KG1 (cell line): ENCODE results near the gene BRIP1.

ENCODE experiments used
- DNase-seq: peaks from one replicate; lab custom pipeline; 2025; lab: John Stamatoyannopoulos, UW

BRIP1 gene

DNA sequence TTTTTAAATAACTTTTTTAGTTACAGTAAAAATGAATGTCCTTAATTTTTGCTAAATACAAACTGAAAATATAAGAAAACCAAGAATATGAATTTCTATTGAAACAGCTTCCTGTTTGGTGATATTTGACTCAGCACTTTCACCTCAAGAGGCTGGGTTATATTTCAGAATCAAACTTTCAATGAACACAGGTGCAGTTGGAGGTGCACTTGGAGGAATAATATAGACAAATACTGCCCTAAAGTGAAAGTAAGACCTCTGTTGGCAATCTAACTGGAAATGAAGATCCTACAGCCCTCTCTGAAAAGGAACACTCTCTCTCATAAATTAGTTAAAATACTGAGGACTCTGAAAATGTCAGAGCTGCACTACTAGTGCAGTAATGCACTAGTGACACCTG lies 106.2 kb downstream of the BRIP1 start:
- DNase-seq = no peak

DNA sequence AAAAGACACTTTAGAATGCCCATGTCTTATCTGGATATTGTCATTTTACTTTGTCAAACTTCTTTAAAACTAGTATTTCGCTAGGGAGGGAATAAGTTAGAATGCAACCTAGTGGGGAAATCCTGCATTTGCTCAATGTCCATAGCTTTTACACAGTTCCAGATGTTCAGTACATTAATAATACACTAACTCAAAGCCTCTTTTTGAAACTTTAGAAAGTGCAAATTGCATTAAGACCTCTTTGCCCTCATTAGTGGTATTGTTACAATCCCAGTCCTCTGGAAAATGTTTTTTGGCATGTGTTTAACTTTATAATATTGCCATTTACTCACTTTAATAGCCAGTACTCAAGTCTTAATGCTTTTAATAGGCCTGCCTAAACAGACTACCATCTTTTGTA lies 106.8 kb downstream of the BRIP1 start:
- no peak for DNase-seq

DNA sequence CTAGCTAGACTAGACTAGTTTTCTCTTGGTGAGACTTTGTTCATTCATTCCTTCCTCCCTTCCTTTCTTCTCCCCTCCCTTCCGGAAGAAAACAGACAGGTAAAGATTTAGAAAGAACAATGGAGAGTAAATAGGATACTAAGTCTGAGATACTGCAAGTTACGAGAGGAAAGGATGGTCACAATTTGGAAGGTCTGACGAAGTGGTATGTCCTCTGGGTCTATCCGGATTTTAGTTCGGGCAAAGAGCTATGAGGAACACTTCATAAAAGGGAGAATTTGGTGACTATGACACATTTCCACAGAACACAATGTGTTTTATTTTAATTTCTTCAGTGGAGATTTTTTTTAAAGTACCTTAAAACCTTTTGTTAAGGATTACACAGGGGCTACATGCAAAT lies 107.7 kb downstream of the BRIP1 start:
- no peak for DNase-seq

DNA sequence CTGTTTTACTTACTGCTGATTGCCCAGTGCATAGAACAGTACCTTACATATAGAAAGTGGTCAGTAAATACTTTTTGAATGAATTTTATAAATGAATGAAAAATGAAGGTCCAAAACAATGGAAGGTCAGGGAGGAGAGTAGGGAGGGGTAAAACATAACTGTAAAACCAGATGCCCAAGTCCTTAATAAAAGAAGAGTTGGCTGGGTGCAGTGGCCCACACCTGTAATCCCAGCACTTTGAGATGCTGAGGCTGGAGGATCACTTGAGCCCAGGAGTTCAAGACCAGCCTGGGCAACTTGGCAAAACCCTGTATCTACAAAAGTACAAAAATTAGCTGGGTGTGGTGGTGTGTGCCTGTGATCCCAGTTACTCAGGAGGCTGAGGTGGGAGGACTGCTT lies 108.2 kb downstream of the BRIP1 start:
- no peak for DNase-seq

- DNase-seq = no peak
Observed at GRCh38 chr17:61754124-61754523, 109.2 kb downstream of the BRIP1 start.

GRCh38 chr17:61753696-61754095 lies 109.6 kb downstream of the BRIP1 start:
- DNase-seq = no peak

GRCh38 chr17:61750656-61751055 lies 112.7 kb downstream of the BRIP1 start:
- no peak for DNase-seq

DNA sequence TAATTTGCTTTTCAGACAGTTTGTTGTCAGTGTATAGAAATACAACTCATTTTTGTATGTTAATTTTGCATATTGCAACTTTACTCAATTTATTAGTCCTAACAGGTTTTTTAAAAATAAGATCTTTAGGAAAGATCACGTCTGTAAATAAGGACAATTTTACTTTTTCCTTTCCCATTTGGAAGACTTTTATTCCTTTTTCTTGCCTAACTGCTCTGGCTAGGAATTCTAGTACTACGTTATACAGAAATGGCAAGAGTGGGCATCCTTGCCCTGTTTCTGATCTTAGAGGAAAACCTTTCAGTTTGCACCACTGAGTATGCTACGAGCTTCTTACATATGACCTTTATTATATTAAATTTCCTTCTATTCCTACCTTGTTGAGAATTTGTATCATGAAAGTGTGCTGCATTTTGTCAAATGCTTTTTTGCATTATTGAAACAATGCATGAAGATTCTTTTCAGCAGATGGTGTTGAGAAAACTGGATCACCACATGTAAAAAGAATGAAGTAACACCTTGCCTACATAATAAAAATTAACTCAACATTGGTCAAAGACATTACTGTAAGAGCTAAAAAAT lies 113.4 kb downstream of the BRIP1 start:
- DNase-seq = no peak

GRCh38 chr17:61746248-61746985 lies 116.9 kb downstream of the BRIP1 start:
- no peak for DNase-seq

- no peak for DNase-seq
Observed at GRCh38 chr17:61744804-61745203, 118.5 kb downstream of the BRIP1 start.

DNA sequence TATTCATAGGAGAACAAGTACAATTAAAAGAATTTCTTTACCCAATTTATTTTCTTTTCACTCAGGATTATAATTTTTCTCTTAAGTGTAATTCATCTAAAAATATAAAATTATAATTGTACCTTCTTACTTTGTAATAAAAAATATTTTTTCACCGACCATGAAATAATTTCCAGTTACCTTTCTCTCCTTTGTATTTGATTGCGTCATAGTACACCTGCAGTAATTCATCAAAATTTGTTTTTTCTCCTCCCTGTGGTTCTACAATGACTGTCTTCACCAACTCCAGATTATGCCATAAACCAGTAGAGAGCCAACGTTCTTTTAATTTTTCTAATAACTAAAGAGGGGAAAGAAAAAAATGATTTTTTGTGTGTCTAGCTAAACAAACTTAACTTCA lies 119.1 kb downstream of the BRIP1 start:
- DNase-seq = no peak

DNA sequence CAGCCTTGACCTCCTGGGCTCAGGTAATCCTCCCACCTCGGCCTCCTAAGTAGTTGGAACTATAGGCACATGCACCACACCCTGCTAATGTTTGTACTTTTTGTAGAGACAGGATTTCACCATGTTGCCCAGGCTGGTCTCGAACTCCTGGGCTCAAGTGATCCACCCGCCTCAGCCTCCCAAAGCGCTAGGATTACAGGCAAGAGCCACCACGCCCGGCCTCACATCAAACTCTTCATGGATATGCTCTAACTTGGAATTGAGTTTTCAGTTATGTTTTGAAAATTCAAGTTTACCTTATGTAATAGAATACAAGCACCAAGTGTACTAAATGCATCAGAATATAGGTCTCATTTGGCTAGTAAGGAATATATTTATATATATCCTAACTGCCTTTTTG lies 119.6 kb downstream of the BRIP1 start:
- no peak for DNase-seq

DNA sequence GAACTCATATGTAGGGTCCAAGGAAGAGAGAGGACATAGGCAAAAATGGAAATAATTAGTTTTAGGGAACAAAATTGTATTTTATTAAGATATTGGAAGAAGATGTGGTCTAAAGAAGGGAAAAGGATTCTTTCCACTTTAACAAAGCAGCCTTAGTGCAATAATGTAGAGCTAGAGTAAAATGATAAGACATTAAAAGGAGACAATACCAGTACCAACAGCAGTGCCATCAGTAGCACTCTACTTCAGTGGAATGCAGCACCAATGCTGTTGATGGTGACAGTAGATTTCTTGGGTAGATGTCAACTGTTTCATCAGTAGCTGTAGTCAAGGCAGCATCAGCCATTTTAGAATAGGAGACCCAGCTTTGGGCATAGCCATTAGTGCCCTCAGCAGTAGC lies 124.3 kb downstream of the BRIP1 start:
- DNase-seq = no peak

GRCh38 chr17:61738249-61738648 lies 125.1 kb downstream of the BRIP1 start:
- no peak for DNase-seq

- DNase-seq = no peak
Observed at GRCh38 chr17:61737820-61738219, 125.5 kb downstream of the BRIP1 start.

DNA sequence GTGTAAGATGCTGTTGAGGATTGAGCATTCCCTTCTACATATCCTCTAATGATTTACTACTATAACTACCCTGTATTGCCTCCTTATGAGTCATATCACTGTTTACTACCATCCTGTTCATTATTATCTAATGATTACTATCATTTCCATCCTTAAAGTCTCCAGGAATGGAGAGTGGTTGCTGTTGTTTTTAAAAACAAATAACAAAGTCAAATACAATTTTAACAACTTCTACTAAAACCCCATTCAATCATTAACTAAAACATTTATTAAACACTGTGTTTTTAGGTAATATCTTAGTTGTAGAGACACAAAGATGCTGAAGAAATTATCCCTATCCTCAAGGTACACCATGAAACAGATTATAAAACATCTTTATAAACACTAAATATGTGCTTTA lies 126.9 kb downstream of the BRIP1 start:
- no peak for DNase-seq

GRCh38 chr17:61735807-61736206 lies 127.5 kb downstream of the BRIP1 start:
- DNase-seq = no peak

DNA sequence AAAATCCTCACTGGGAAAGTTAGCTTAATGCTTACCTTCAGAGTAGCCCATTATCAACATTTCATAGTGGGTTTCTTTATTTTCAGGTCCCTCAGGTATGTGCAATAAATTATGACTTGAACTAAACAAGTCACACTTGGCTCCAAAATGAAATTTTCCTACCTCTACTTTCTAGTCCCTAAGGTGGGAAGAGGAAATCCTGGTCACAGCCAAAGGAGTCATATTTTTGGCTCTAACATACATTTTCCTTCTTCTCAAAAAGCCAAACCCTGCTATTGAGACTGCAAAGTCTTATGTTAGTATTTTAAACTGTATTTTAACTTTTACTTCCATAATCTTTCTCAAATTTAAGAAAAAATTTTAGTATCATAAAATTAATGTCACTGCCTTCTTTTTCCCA lies 128.9 kb downstream of the BRIP1 start:
- DNase-seq = no peak

- DNase-seq = no peak
Observed at GRCh38 chr17:61734012-61734411, 129.3 kb downstream of the BRIP1 start.

DNA sequence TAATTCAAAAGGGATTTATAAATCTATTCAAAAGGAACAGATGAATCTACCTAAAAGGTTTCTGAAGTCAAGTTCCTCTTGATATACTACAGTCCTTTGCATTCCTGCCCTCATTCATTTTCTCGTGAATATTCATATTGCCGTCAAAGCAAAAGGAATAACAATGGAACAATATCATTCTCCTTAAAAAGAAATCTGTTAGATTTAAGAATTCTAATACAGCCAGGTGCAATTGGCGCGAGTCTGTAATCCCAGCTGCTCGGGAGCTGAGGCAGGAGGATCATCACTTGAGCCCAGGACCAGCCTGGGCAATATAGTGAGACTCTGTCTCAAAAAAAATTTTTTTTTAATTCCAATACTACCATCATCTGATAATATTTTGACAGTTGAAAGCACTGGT lies 130.3 kb downstream of the BRIP1 start:
- no peak for DNase-seq

GRCh38 chr17:61732169-61732568 lies 131.2 kb downstream of the BRIP1 start:
- no peak for DNase-seq

DNA sequence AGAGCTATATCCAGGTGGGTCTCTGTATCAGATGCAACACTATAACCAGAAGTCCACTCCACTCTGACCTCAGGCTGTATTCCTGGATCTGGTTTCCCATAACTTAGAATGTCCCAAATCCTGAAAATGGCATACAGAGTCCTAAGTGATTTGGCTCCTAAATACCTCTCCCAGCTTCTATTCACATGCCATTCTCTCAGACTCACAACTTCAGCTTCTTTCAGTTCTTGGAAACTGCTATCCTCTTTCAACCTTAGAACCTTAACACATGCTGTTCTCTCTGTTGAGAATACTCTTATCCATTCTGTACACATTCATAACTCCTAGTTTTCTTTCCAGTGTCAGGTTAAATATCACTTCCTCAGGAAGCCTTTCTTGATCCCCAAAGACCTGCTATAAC lies 132.0 kb downstream of the BRIP1 start:
- no peak for DNase-seq

GRCh38 chr17:61729690-61730268 lies 133.5 kb downstream of the BRIP1 start:
- no peak for DNase-seq
